Kidney (tissue), 14 donors: ENCODE results near the gene DNAH6. TPM values are rescaled to one million over a fixed set of nuclear protein-coding genes. Genes with fewer than 3 reads are reported as not detected.

ENCODE experiments used
- DNase-seq, 5 donors: peaks; one replicate each; pipeline ENCODE4 v3.0.0-alpha.2; 2013 to 2020
- FAIRE-seq: peaks from 2 replicates; lab custom pipeline; 2012; peaks lifted over from hg19 to GRCh38; lab: Jason Lieb, UNC
- H3K27ac ChIP-seq, 2 donors: one replicate each; pipeline ENCODE4 v1.7.0; 2013; ENCODE audit warnings: low read depth in 2 of 2, low read length in 2 of 2, inconsistent platforms in 1 of 2
- H3K27me3 ChIP-seq: one replicate; pipeline ENCODE4 v1.7.1; 2013; ENCODE audit warnings: low read length, inconsistent platforms; ENCODE audit not compliant: control insufficient read depth, insufficient read depth
- H3K36me3 ChIP-seq, 3 donors: one replicate each; pipeline versions ENCODE4 v1.7.0 to v1.7.1; 2013; ENCODE audit warnings: low read length in 3 of 3, control low read depth in 1 of 3, inconsistent platforms in 1 of 3; ENCODE audit not compliant: insufficient read depth in 3 of 3, control insufficient read depth in 2 of 3
- H3K4me1 ChIP-seq, 3 donors: one replicate each; pipeline versions ENCODE4 v1.7.0 to v1.7.1; 2013; ENCODE audit warnings: low read length in 3 of 3, inconsistent platforms in 1 of 3, low read depth in 1 of 3; ENCODE audit not compliant: control insufficient read depth in 2 of 3, insufficient read depth in 2 of 3
- H3K4me3 ChIP-seq, 3 donors: one replicate each; pipeline versions ENCODE4 v1.7.0 to v1.8.1; 2013; ENCODE audit warnings: low read length in 3 of 3, control low read depth in 1 of 3, inconsistent platforms in 1 of 3
- H3K9ac ChIP-seq, 3 donors: one replicate each; pipeline versions ENCODE4 v1.7.0 to v1.7.1; 2013; ENCODE audit warnings: low read length in 3 of 3, control low read depth in 1 of 3, inconsistent platforms in 1 of 3
- H3K9me3 ChIP-seq, 3 donors: one replicate each; pipeline versions ENCODE4 v1.7.0 to v1.7.1; 2013; ENCODE audit warnings: low read length in 3 of 3, control low read depth in 1 of 3, inconsistent platforms in 1 of 3; ENCODE audit not compliant: control insufficient read depth in 2 of 3, insufficient read depth in 1 of 3
- CTCF ChIP-seq: IDR thresholded peaks from 3 replicates; pipeline ENCODE4 v1.5.1; 2012; ENCODE audit warnings: mild to moderate bottlenecking, moderate library complexity, borderline replicate concordance; ENCODE audit not compliant: insufficient read depth; ENCODE audit errors: extremely low read depth
- intact Hi-C: fragments of 100-400 bp; cut with DNase I; formaldehyde crosslinking; loops from one replicate; pipeline ENCODE4 v1.11.1; 2022
- polyA plus RNA-seq: library from polyadenylated mRNA; stranded (reverse); fragments of 350-450 nt; fragmentation: Illumina TruSeq; extraction: RNeasy Lipid Tissue Mini Kit (QIAGEN cat#74804); gene quantifications from one replicate; pipeline ENCODE4 v1.2.3, GENCODE V29; 2014; ENCODE audit warnings: low read depth, low replicate concordance; ENCODE audit not compliant: insufficient read depth
- total RNA-seq: library from RNA; stranded (reverse); fragmentation: NEBNext Ultra II Directional; extraction: Animal tissue kit (Norgen Biotek cat#: 25700); gene quantifications from one replicate; pipeline ENCODE4 v1.2.1, GENCODE V29; 2021
- donor health status: control.
- donor health status: control.
- donor health status: control.
- donor health status: control.
- donor health status: control.
- donor health status: DM: yes; HTN: yes; CAD: no.
- donor health status: Normal renal cell carcinoma (clear cell type).

The DNAH6 gene
- total and polyA plus RNA-seq, 2 donors from 2014 or later, result 0.34 to 4.6 TPM

- Histone ChIP-seq H3K36me3 (no peaks in the 10 kb centered on the region), H3K4me3 (no peak overlapping the region), H3K9me3 (peaks cover 0 to 4% (median 0%) of the 10 kb centered on the region in 3 donors), H3K27ac (no peak overlapping the region), H3K27me3 (no peaks in the 10 kb centered on the region), H3K4me1 (peaks cover 0 to 11% (median 3%) of the 10 kb centered on the region in 3 donors), H3K9ac (no peak overlapping the region)
- no peak for FAIRE-seq
- TF ChIP-seq CTCF, result no peak
- no peak for DNase-seq
- intact Hi-C loops, result no loop called here
These were observed 37.4 kb upstream of the DNAH6 start for GRCh38 chr2:84478867-84479266.

GRCh38 chr2:84481702-84482101, 34.6 kb upstream of the DNAH6 start:
- TF ChIP-seq CTCF, result no peak
- Histone ChIP-seq H3K27me3 (no peaks in the 10 kb centered on the region), H3K36me3 (no peaks in the 10 kb centered on the region), H3K9ac (no peak overlapping the region), H3K9me3 (peaks cover 0 to 4% (median 0%) of the 10 kb centered on the region in 3 donors), H3K4me3 (no peak overlapping the region), H3K27ac (no peak overlapping the region), H3K4me1 (peaks cover 0 to 12% (median 10%) of the 10 kb centered on the region in 3 donors)
- intact Hi-C loops, result no loop called here
- FAIRE-seq (no peak), DNase-seq (no peak)

GRCh38 chr2:84482603-84483002, 33.7 kb upstream of the DNAH6 start:
- intact Hi-C loops, result no loop called here
- H3K36me3 ChIP-seq, result no peaks in the 10 kb centered on the region
- FAIRE-seq (no peak), DNase-seq (no peak)
- no peak overlapping the region for H3K4me3 ChIP-seq
- no peak for TF ChIP-seq CTCF
- H3K27me3 ChIP-seq, result no peaks in the 10 kb centered on the region
- H3K9me3 ChIP-seq, result no peaks in the 10 kb centered on the region
- no peak overlapping the region for H3K9ac ChIP-seq
- H3K27ac ChIP-seq, result no peak overlapping the region
- peaks cover 0 to 19% (median 14%) of the 10 kb centered on the region in 3 donors for H3K4me1 ChIP-seq

GRCh38 chr2:84483320-84483719, 33.0 kb upstream of the DNAH6 start:
- intact Hi-C loops, result no loop called here
- Histone ChIP-seq H3K9ac (no peak overlapping the region), H3K4me1 (peaks cover 0 to 19% (median 14%) of the 10 kb centered on the region in 3 donors), H3K27ac (no peak overlapping the region), H3K4me3 (no peak overlapping the region), H3K36me3 (no peaks in the 10 kb centered on the region), H3K27me3 (no peaks in the 10 kb centered on the region), H3K9me3 (no peaks in the 10 kb centered on the region)
- no peak for DNase-seq
- TF ChIP-seq CTCF, result no peak
- no peak for FAIRE-seq
